ENCODE results near the gene HBS1L. TPM values are rescaled to one million over a fixed set of nuclear protein-coding genes. Genes with fewer than 3 reads are reported as not detected.

HBS1L gene
- polyA plus RNA-seq, 3 donors, result 16.0 to 48.9 (median 36.3) TPM

DNA sequence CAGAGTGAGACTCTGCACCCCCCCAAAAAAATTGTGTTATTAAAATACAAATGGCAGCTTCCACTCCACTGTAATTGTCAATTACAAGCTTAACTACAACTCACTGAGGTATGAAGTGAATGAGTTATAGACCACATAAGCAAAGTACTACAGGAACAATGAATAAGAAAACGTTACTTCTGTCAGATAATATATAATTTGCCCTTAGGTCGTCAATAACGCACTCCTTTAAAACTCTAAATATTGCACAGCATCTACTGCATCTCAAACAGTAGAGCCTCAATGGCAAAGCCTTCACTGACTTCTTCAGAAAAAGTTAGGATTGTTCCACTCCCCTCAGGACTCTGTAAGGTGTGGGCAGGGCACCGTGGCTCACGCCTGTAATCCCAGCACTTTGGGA, 2.0 kb upstream of the HBS1L start:
- H3K27me3 Mint-ChIP-seq (ENCODE audit: low read depth in 3 of 3), result peaks cover 0 to 2% (median 0%) of the 10 kb centered on the region in 3 donors
- no peaks in the 10 kb centered on the region for H3K36me3 Mint-ChIP-seq

DNA sequence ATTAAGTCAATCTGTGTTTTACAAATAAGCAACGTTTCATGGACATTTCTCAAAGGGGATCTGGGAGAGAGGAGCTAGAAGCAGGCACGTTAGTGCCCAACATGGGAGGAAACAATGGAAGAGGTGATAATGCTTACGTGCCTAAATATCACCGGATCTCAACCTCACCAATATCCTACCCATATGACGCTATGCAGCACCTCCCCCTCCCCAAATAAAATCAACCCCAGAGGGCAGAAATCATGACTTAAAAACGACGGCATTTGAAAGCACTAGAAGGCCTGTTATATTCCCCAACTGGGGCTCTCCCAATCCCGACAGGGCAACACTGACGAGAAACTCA, 425 bp downstream of the HBS1L start:
- peaks cover 21 to 30% of the 10 kb centered on the region in 2 donors for H3K4me1 ChIP-seq (ENCODE audit: control insufficient read depth in 1 of 2, insufficient read depth in 2 of 2, low read length in 2 of 2)
- H3K4me3 Mint-ChIP-seq, result peak overlapping the region; percentile 90 to 97
- peak overlapping the region; percentile 93 for H3K9ac ChIP-seq (ENCODE audit: insufficient read depth, low read length, poor library complexity, severe bottlenecking)
- 0% methylated on average over 7 of the region's 9 CpGs for WGBS (ENCODE audit: insufficient coverage)
- H3K4me1 Mint-ChIP-seq, result peaks cover 28% of the 10 kb centered on the region
- DNase-seq, result peak in 1 of 3 donors; percentile 21
- no peaks in the 10 kb centered on the region for H3K27me3 ChIP-seq (ENCODE audit: control insufficient read depth in 2 of 2, insufficient read depth in 2 of 2, low read length in 2 of 2)
- TF ChIP-seq, protein P1, sequence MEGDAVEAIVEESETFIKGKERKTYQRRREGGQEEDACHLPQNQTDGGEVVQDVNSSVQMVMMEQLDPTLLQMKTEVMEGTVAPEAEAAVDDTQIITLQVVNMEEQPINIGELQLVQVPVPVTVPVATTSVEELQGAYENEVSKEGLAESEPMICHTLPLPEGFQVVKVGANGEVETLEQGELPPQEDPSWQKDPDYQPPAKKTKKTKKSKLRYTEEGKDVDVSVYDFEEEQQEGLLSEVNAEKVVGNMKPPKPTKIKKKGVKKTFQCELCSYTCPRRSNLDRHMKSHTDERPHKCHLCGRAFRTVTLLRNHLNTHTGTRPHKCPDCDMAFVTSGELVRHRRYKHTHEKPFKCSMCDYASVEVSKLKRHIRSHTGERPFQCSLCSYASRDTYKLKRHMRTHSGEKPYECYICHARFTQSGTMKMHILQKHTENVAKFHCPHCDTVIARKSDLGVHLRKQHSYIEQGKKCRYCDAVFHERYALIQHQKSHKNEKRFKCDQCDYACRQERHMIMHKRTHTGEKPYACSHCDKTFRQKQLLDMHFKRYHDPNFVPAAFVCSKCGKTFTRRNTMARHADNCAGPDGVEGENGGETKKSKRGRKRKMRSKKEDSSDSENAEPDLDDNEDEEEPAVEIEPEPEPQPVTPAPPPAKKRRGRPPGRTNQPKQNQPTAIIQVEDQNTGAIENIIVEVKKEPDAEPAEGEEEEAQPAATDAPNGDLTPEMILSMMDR (IDR thresholded peaks at IDR 0.05), result no peak
- H4K20me1 ChIP-seq (ENCODE audit: insufficient read depth, low read length), result peaks cover 8% of the 10 kb centered on the region
- peaks cover 8 to 9% of the 10 kb centered on the region in 2 donors for H3K36me3 Mint-ChIP-seq
- peak overlapping the region; percentile 89 to 99 (median 99) for H3K4me3 ChIP-seq (replicated peaks in 1 of 3; ENCODE audit: low read depth in 2 of 3, low read length in 3 of 3)
- peaks cover 2 to 8% of the 10 kb centered on the region in 2 donors for H3K36me3 ChIP-seq (replicated peaks in 1 of 2; ENCODE audit: control insufficient read depth in 1 of 2, insufficient read depth in 2 of 2, low read length in 2 of 2)
- peak overlapping the region; percentile 80 for H3K4me2 ChIP-seq (replicated peaks; ENCODE audit: extremely low read depth, low read length, poor library complexity, severe bottlenecking)
- peaks cover 55% of the 10 kb centered on the region for H3K79me2 ChIP-seq (ENCODE audit: insufficient read depth, low read length)
- H3K9me3 ChIP-seq (replicated peaks in 1 of 2; ENCODE audit: control insufficient read depth in 1 of 2, insufficient read depth in 1 of 2, low read length in 2 of 2), result no peaks in the 10 kb centered on the region
- peak overlapping the region; percentile 98 for H2AFZ ChIP-seq (ENCODE audit: insufficient read depth, low read depth, low read length, poor library complexity, severe bottlenecking)
- intact Hi-C loops (cut with micrococcal nuclease), result loop anchor here (5.0 to 10.0 kb wide), 3 partner anchors 33 to 131 kb away; partner anchors contain the start of gene MYB (in 1 of the 2)
- peaks cover 0 to 2% (median 0%) of the 10 kb centered on the region in 3 donors for H3K27me3 Mint-ChIP-seq (ENCODE audit: low read depth in 3 of 3)
- peaks cover 0 to 1% (median 0%) of the 10 kb centered on the region in 7 donors for H3K9me3 Mint-ChIP-seq
- H3K27ac Mint-ChIP-seq, result peak overlapping the region; percentile 96 to 98 (median 98)
- peak overlapping the region; percentile 97 to 98 for H3K27ac ChIP-seq (ENCODE audit: low read depth in 1 of 2, low read length in 2 of 2)

More for the DNA sequence above, 2.0 kb upstream of the HBS1L start:
- Histone ChIP-seq H3K4me1 (ENCODE audit: control insufficient read depth in 1 of 2, insufficient read depth in 2 of 2, low read length in 2 of 2) (peaks cover 21 to 30% of the 10 kb centered on the region in 2 donors), H3K4me3 (replicated peaks in 1 of 3; ENCODE audit: low read depth in 2 of 3, low read length in 3 of 3) (no peak overlapping the region), H3K9ac (ENCODE audit: insufficient read depth, low read length, poor library complexity, severe bottlenecking) (no peak overlapping the region), H3K4me2 (replicated peaks; ENCODE audit: extremely low read depth, low read length, poor library complexity, severe bottlenecking) (no peak overlapping the region), H3K79me2 (ENCODE audit: insufficient read depth, low read length) (peaks cover 30% of the 10 kb centered on the region), H3K27ac (ENCODE audit: low read depth in 1 of 2, low read length in 2 of 2) (no peak overlapping the region), H3K27me3 (ENCODE audit: control insufficient read depth in 2 of 2, insufficient read depth in 2 of 2, low read length in 2 of 2) (no peaks in the 10 kb centered on the region), H3K9me3 (replicated peaks in 1 of 2; ENCODE audit: control insufficient read depth in 1 of 2, insufficient read depth in 1 of 2, low read length in 2 of 2) (no peaks in the 10 kb centered on the region), H2AFZ (ENCODE audit: insufficient read depth, low read depth, low read length, poor library complexity, severe bottlenecking) (no peak overlapping the region), H4K20me1 (ENCODE audit: insufficient read depth, low read length) (no peaks in the 10 kb centered on the region), H3K36me3 (replicated peaks in 1 of 2; ENCODE audit: control insufficient read depth in 1 of 2, insufficient read depth in 2 of 2, low read length in 2 of 2) (no peaks in the 10 kb centered on the region)
- Mint-ChIP-seq H3K27ac (no peak overlapping the region), H3K4me1 (peaks cover 25% of the 10 kb centered on the region), H3K9me3 (peaks cover 0 to 3% (median 0%) of the 10 kb centered on the region in 7 donors), H3K4me3 (no peak overlapping the region)
- no peak for DNase-seq
- WGBS (ENCODE audit: insufficient coverage), result 100% methylated on average over 3 of the region's 5 CpGs
- TF ChIP-seq, protein P1 (IDR thresholded peaks at IDR 0.05), result no peak
- intact Hi-C loops (cut with micrococcal nuclease), result loop anchor here in 1 of 2 donors (10.0 kb wide), 1 partner anchor 128 kb away; the partner anchor contains the start of gene MYB
